Small intestine (tissue), 7 donors: ENCODE results near the gene WDR46. TPM values are rescaled to one million over a fixed set of nuclear protein-coding genes. Genes with fewer than 3 reads are reported as not detected.

Experiments used
- DNase-seq, 2 donors: peaks; one replicate each; pipeline versions ENCODE4 v3.0.0 to v3.0.0-alpha.2; 2013
- FAIRE-seq: peaks from 2 replicates; lab custom pipeline; 2012; peaks lifted over from hg19 to GRCh38; lab: Jason Lieb, UNC
- H3K27ac ChIP-seq, 3 donors: one replicate each; pipeline ENCODE4 v1.5.1; 2013; ENCODE audit warnings: low read length in 2 of 3, mild to moderate bottlenecking in 2 of 3, control low read depth in 1 of 3, inconsistent platforms in 1 of 3, low read depth in 1 of 3, moderate library complexity in 1 of 3
- H3K27me3 ChIP-seq, 3 donors: one replicate each; pipeline ENCODE4 v1.6.1; 2013; ENCODE audit warnings: low read length in 3 of 3, inconsistent platforms in 1 of 3; ENCODE audit not compliant: control insufficient read depth in 3 of 3, insufficient read depth in 3 of 3
- H3K36me3 ChIP-seq, 3 donors: one replicate each; pipeline ENCODE4 v1.6.1; 2013; ENCODE audit warnings: low read length in 3 of 3, inconsistent platforms in 1 of 3, low read depth in 1 of 3, mild to moderate bottlenecking in 1 of 3, moderate library complexity in 1 of 3; ENCODE audit not compliant: control insufficient read depth in 3 of 3, insufficient read depth in 2 of 3
- H3K4me1 ChIP-seq, 3 donors: one replicate each; pipeline ENCODE4 v1.6.1; 2013; ENCODE audit warnings: low read length in 2 of 3, inconsistent platforms in 1 of 3, low read depth in 1 of 3, mild to moderate bottlenecking in 1 of 3, moderate library complexity in 1 of 3; ENCODE audit not compliant: control insufficient read depth in 3 of 3, insufficient read depth in 2 of 3
- H3K4me3 ChIP-seq, 3 donors: one replicate each; pipeline ENCODE4 v1.5.1; 2013; ENCODE audit warnings: low read length in 3 of 3, control low read depth in 1 of 3, inconsistent platforms in 1 of 3, low read depth in 1 of 3, mild to moderate bottlenecking in 1 of 3, moderate library complexity in 1 of 3
- H3K9me3 ChIP-seq, 2 donors: one replicate each; pipeline ENCODE4 v1.6.1; 2013; ENCODE audit warnings: low read depth in 1 of 2, low read length in 1 of 2; ENCODE audit not compliant: control insufficient read depth in 2 of 2, insufficient read depth in 1 of 2
- WGBS, 3 donors: extraction: QIAGEN DNeasy Blood & Tissue Kit; methylation state at CpG; one replicate each; pipeline ENCODE4 v1.1.7; 2013; 5-methylcytosine and 5-hydroxymethylcytosine counted together
- polyA plus RNA-seq, 4 donors: library from polyadenylated mRNA; stranded (reverse) in 3 of 4; unstranded in 1 of 4; fragments of 200-250 nt in 3 of 4; fragments of 120-200 nt in 1 of 4; gene quantifications; one replicate each; pipeline versions ENCODE4 v1.2.1 to v1.2.3, GENCODE V29; 2013
- donor health status: healthy with polysubstance abuse.
- donor health status: control.
- donor health status: control.
- donor health status: Bipolar disorder and iron deficiency.
- donor health status: healthy.

The WDR46 gene
- polyA plus RNA-seq, 4 donors: 39.4 to 60.5 (median 43.5) TPM

GRCh38 chr6:33247977-33248642, 40.9 kb downstream of the WDR46 start:
- Histone ChIP-seq H3K27ac (peak overlapping the region in 2 of 3 donors; percentile 7 to 95), H3K4me3 (peak overlapping the region in 2 of 3 donors; percentile 37 to 50)

GRCh38 chr6:33243476-33243875, 45.6 kb downstream of the WDR46 start:
- no peaks in the 10 kb centered on the region for H3K9me3 ChIP-seq
- H3K4me1 ChIP-seq: peaks cover 0 to 5% (median 0%) of the 10 kb centered on the region in 3 donors
- H3K27me3 ChIP-seq: peaks cover 0 to 32% (median 0%) of the 10 kb centered on the region in 3 donors
- no peaks in the 10 kb centered on the region for H3K36me3 ChIP-seq
- no peak overlapping the region for H3K4me3 ChIP-seq
- DNase-seq (no peak), FAIRE-seq (no peak)
- WGBS, 3 donors: 31 to 51% (median 36%) methylated on average over 1 of the region's 1 CpG
- H3K27ac ChIP-seq: no peak overlapping the region

More at GRCh38 chr6:33247977-33248642, 40.9 kb downstream of the WDR46 start:
- no peaks in the 10 kb centered on the region for H3K9me3 ChIP-seq
- DNase-seq (peak; percentile 89 to 91), FAIRE-seq (no peak)
- 3 to 4% (median 4%) methylated on average over 25 to 28 of the region's 28 CpGs for WGBS, 3 donors
- H3K4me1 ChIP-seq: peaks cover 3 to 20% (median 3%) of the 10 kb centered on the region in 3 donors
- peaks cover 0 to 15% (median 0%) of the 10 kb centered on the region in 3 donors for H3K27me3 ChIP-seq
- H3K36me3 ChIP-seq: peaks cover 0 to 12% (median 0%) of the 10 kb centered on the region in 3 donors

GRCh38 chr6:33241968-33242367, 47.1 kb downstream of the WDR46 start:
- no peak overlapping the region for H3K4me3 ChIP-seq
- peaks cover 0 to 23% (median 0%) of the 10 kb centered on the region in 3 donors for H3K27me3 ChIP-seq
- WGBS, 3 donors: 46 to 60% (median 48%) methylated on average over 3 of the region's 3 CpGs
- no peak for DNase-seq
- H3K4me1 ChIP-seq: no peaks in the 10 kb centered on the region
- H3K27ac ChIP-seq: no peak overlapping the region
- H3K36me3 ChIP-seq: no peaks in the 10 kb centered on the region
- H3K9me3 ChIP-seq: no peaks in the 10 kb centered on the region
- no peak for FAIRE-seq

GRCh38 chr6:33237741-33238140, 51.3 kb downstream of the WDR46 start:
- Histone ChIP-seq H3K27ac (no peak overlapping the region), H3K27me3 (peaks cover 0 to 32% (median 0%) of the 10 kb centered on the region in 3 donors), H3K4me1 (no peaks in the 10 kb centered on the region), H3K9me3 (no peaks in the 10 kb centered on the region), H3K36me3 (no peaks in the 10 kb centered on the region), H3K4me3 (no peak overlapping the region)
- FAIRE-seq: no peak
- DNase-seq: no peak
- 41 to 59% (median 56%) methylated on average over 2 of the region's 2 CpGs for WGBS, 3 donors

- 87 to 91% (median 89%) methylated on average over 6 of the region's 6 CpGs for WGBS, 3 donors
- FAIRE-seq (no peak), DNase-seq (no peak)
- H3K36me3 ChIP-seq: no peaks in the 10 kb centered on the region
- no peak overlapping the region for H3K4me3 ChIP-seq
- H3K27me3 ChIP-seq: peaks cover 0 to 34% (median 0%) of the 10 kb centered on the region in 3 donors
- H3K4me1 ChIP-seq: no peaks in the 10 kb centered on the region
- no peaks in the 10 kb centered on the region for H3K9me3 ChIP-seq
- no peak overlapping the region for H3K27ac ChIP-seq
These were observed 52.2 kb downstream of the WDR46 start for GRCh38 chr6:33236852-33237251.

GRCh38 chr6:33236328-33236727, 52.7 kb downstream of the WDR46 start:
- no peak for FAIRE-seq
- H3K4me3 ChIP-seq: no peak overlapping the region
- H3K4me1 ChIP-seq: no peaks in the 10 kb centered on the region
- no peaks in the 10 kb centered on the region for H3K9me3 ChIP-seq
- no peak for DNase-seq
- H3K36me3 ChIP-seq: no peaks in the 10 kb centered on the region
- H3K27me3 ChIP-seq: peaks cover 0 to 34% (median 0%) of the 10 kb centered on the region in 3 donors
- H3K27ac ChIP-seq: no peak overlapping the region

- no peak overlapping the region for H3K27ac ChIP-seq
- no peaks in the 10 kb centered on the region for H3K36me3 ChIP-seq
- FAIRE-seq (no peak), DNase-seq (no peak)
- WGBS, 3 donors: 24 to 37% (median 33%) methylated on average over 6 of the region's 6 CpGs
- H3K4me3 ChIP-seq: no peak overlapping the region
- H3K27me3 ChIP-seq: peaks cover 0 to 30% (median 0%) of the 10 kb centered on the region in 3 donors
- H3K9me3 ChIP-seq: no peaks in the 10 kb centered on the region
- H3K4me1 ChIP-seq: no peaks in the 10 kb centered on the region
These were observed 53.8 kb downstream of the WDR46 start for GRCh38 chr6:33235221-33235634.
